CD4-positive, alpha-beta T cell (primary cell): ENCODE measurements around the gene CDH4. TPM values are rescaled to one million over a fixed set of nuclear protein-coding genes. Genes with fewer than 3 reads are reported as not detected.

Source experiments
- ATAC-seq: fragments of 200-7000 bp; cut with Tn5 transposase; one replicate; pipeline ENCODE4 v1.10.0; 2022; ENCODE audit warnings: mild to moderate bottlenecking; ENCODE audit not compliant: poor library complexity
- CTCF ChIA-PET: fragments of 350-600 bp; sonication (Branson Sonifier 250); formaldehyde crosslinking; loops from one replicate; lab custom pipeline; 2021; ENCODE audit warnings: antibody characterized with exemption, inconsistent platforms; lab: Charles Lee
- POLR2A ChIA-PET: fragments of 350-600 bp; sonication (Branson Sonifier 250); formaldehyde crosslinking; loops from one replicate; lab custom pipeline; 2021; ENCODE audit warnings: antibody characterized with exemption, inconsistent platforms; lab: Charles Lee
- DNase-seq, 14 experiments: peaks; one replicate each; pipeline ENCODE4 v3.0.0-alpha.2; 2013 to 2020; ENCODE audit warnings: mixed read lengths in 2 of 14
- H3K27ac ChIP-seq, 2 donors: one replicate each; pipeline versions ENCODE4 v1.5.1 to v1.7.0; 2013; ENCODE audit warnings: low read length in 2 of 2, low read depth in 1 of 2, mild to moderate bottlenecking in 1 of 2
- H3K27me3 ChIP-seq, 2 experiments: 1 replicate in 1 of 2; 2 replicates in 1 of 2; pipeline versions ENCODE4 v1.6.1 to v1.7.0; 2013; ENCODE audit warnings: low read length in 2 of 2, control low read depth in 1 of 2, mild to moderate bottlenecking in 1 of 2, moderate library complexity in 1 of 2; ENCODE audit not compliant: insufficient read depth in 2 of 2, control insufficient read depth in 1 of 2
- H3K36me3 ChIP-seq: one replicate; pipeline ENCODE4 v1.6.1; 2013; ENCODE audit warnings: low read length, control low read depth; ENCODE audit not compliant: insufficient read depth
- H3K4me1 ChIP-seq: one replicate; pipeline ENCODE4 v1.6.1; 2013; ENCODE audit warnings: low read length, control low read depth; ENCODE audit not compliant: insufficient read depth
- H3K4me3 ChIP-seq: one replicate; pipeline ENCODE4 v1.5.1; 2013; ENCODE audit warnings: mild to moderate bottlenecking, low read length, moderate library complexity
- H3K9me3 ChIP-seq, 2 experiments: 1 replicate in 1 of 2; 2 replicates in 1 of 2; pipeline versions ENCODE4 v1.6.1 to v1.7.0; 2013; ENCODE audit warnings: low read length in 2 of 2, mild to moderate bottlenecking in 2 of 2, control low read depth in 1 of 2, moderate library complexity in 1 of 2; ENCODE audit not compliant: control insufficient read depth in 1 of 2, insufficient read depth in 1 of 2
- H3K27ac Mint-ChIP-seq: one replicate; pipeline ENCODE4 v1.8.0; 2020; ENCODE audit warnings: mixed read lengths
- H3K27me3 Mint-ChIP-seq: one replicate; pipeline ENCODE4 v1.8.0; 2021; ENCODE audit warnings: mixed read lengths
- H3K36me3 Mint-ChIP-seq: one replicate; pipeline ENCODE4 v1.8.0; 2021; ENCODE audit warnings: low read depth, mixed read lengths
- H3K4me1 Mint-ChIP-seq: one replicate; pipeline ENCODE4 v1.8.0; 2021; ENCODE audit warnings: low read depth, mixed read lengths
- H3K4me3 Mint-ChIP-seq: one replicate; pipeline ENCODE4 v1.8.0; 2020; ENCODE audit warnings: mild to moderate bottlenecking, mixed read lengths
- H3K9me3 Mint-ChIP-seq: one replicate; pipeline ENCODE4 v1.8.0; 2020; ENCODE audit warnings: mixed read lengths
- intact Hi-C, 2 experiments: fragments of 100-400 bp; cut with DNase I in 1 of 2; cut with micrococcal nuclease in 1 of 2; formaldehyde crosslinking; loops; one replicate each; pipeline versions ENCODE4 v1.15.1 to v1.9.0; 2023 to 2025; cut with DNase I, micrococcal nuclease
- total RNA-seq, 174 experiments: library from RNA in 2 of 174; stranded (reverse) in 2 of 174; gene quantifications; one replicate each; pipeline ENCODE4 v1.2.3 and lab custom pipeline; 2021 to 2026
- TF ChIP-seq, protein P1 (sequence below): fragments of 200-600 bp; IDR thresholded peaks from one replicate; pipeline ENCODE4 v1.8.0; 2022; ENCODE audit warnings: antibody characterized with exemption, mild to moderate bottlenecking

CDH4 gene
- total RNA-seq, 2 experiments from 2014 or later = 0.11 TPM

DNA sequence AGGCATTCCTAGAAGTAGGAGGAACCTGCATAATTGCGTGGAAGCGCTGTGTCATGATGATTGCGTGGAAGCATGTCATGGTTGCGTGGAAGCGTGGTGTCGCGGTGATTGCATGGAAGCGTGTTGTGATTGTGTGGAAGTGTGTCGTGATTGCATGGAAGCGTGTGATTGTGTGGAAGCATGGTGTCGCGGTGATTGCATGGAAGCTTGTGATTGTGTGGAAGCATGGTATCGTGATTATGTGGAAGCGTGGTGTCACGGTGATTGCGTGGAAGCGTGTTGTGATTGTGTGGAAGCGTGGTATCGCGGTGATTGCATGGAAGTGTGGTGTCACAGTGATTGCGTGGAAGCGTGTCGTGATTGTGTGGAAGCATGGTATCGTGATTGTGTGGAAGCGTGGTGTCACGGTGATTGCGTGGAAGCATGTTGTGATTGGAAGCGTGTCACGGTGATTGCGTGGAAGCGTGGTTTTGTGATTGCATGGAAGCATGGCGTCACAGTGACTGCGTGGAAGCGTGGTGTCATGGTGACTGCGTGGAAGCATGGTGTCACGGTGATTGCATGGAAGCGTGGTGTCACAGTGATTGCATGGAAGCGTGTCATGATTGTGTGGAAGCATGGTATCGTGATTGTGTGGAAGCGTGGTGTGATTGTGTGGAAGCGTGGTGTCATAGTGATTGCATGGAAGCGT, 667.8 kb downstream of the CDH4 start:
- H3K27ac ChIP-seq = no peak overlapping the region
- H3K27me3 Mint-ChIP-seq = peaks cover 3% of the 10 kb centered on the region
- intact Hi-C loops = no loop called here

DNA sequence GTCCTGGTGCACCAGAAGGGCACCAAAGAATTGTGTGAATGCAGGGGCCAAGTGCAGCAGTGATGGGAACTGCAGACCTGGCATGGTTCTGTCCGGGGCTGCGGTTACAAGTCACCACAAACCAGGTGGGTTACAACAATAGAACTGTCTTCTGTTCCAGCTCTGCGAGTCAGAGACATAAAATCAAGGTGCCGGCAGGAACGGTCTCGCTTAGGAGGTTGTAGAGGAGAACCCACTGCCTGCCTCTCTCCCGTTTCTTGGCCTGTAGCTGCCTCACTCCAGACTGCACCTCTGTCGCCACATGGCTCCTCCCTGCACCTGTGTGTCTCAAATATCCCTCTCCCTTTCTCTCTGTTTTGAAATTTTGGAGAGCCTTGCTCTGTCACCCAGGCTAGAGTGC, 670.4 kb downstream of the CDH4 start:
- TF ChIP-seq, protein P1, sequence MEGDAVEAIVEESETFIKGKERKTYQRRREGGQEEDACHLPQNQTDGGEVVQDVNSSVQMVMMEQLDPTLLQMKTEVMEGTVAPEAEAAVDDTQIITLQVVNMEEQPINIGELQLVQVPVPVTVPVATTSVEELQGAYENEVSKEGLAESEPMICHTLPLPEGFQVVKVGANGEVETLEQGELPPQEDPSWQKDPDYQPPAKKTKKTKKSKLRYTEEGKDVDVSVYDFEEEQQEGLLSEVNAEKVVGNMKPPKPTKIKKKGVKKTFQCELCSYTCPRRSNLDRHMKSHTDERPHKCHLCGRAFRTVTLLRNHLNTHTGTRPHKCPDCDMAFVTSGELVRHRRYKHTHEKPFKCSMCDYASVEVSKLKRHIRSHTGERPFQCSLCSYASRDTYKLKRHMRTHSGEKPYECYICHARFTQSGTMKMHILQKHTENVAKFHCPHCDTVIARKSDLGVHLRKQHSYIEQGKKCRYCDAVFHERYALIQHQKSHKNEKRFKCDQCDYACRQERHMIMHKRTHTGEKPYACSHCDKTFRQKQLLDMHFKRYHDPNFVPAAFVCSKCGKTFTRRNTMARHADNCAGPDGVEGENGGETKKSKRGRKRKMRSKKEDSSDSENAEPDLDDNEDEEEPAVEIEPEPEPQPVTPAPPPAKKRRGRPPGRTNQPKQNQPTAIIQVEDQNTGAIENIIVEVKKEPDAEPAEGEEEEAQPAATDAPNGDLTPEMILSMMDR = no peak
- intact Hi-C loops = no loop called here
- Histone ChIP-seq H3K4me1 (no peaks in the 10 kb centered on the region), H3K36me3 (no peaks in the 10 kb centered on the region), H3K4me3 (no peak overlapping the region), H3K27ac (no peak overlapping the region), H3K27me3 (no peaks in the 10 kb centered on the region), H3K9me3 (peaks cover 0 to 27% of the 10 kb centered on the region in 2 experiments)
- Mint-ChIP-seq H3K4me1 (no peaks in the 10 kb centered on the region), H3K27ac (no peak overlapping the region), H3K9me3 (no peaks in the 10 kb centered on the region), H3K36me3 (no peaks in the 10 kb centered on the region), H3K4me3 (no peak overlapping the region), H3K27me3 (no peaks in the 10 kb centered on the region)
- POLR2A ChIA-PET = no interaction called here
- ATAC-seq (no peak), DNase-seq (no peak)
- CTCF ChIA-PET = no interaction called here

More for the DNA sequence above, 667.8 kb downstream of the CDH4 start:
- Mint-ChIP-seq H3K4me3 (no peak overlapping the region), H3K36me3 (no peaks in the 10 kb centered on the region), H3K27ac (no peak overlapping the region), H3K9me3 (no peaks in the 10 kb centered on the region), H3K4me1 (no peaks in the 10 kb centered on the region)
- Histone ChIP-seq H3K36me3 (no peaks in the 10 kb centered on the region), H3K9me3 (peaks cover 0 to 32% of the 10 kb centered on the region in 2 experiments), H3K4me3 (no peak overlapping the region), H3K27me3 (peaks cover 0 to 3% of the 10 kb centered on the region in 2 experiments), H3K4me1 (no peaks in the 10 kb centered on the region)
- POLR2A ChIA-PET = no interaction called here
- CTCF ChIA-PET = no interaction called here
- ATAC-seq = no peak
- no peak for DNase-seq
- TF ChIP-seq, protein P1 = no peak

DNA sequence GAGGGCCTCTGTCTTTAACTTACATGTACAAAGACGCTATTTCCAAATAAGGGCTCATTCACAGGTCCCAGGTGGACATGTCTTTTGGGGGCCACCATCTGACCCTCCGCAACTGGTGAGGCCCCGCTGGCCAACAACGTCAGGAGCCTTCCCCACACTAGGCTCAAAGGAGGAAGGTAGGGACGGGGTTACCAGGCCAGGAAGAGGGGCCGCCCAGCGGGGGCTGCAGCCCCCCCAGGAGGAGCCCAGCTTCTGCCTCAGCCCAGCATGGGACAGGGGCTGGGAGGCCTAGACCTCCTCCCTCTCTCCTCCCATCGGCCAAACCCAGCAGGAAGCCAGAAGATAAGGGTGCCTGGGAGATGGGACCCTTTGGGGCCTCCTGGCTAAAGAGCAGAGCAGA, 670.9 kb downstream of the CDH4 start:
- no peaks in the 10 kb centered on the region for H3K27me3 Mint-ChIP-seq
- no peak overlapping the region for H3K4me3 ChIP-seq
- no peak for DNase-seq
- no peaks in the 10 kb centered on the region for H3K4me1 ChIP-seq
- TF ChIP-seq, protein P1 = no peak
- no peak overlapping the region for H3K4me3 Mint-ChIP-seq
- H3K27ac ChIP-seq = no peak overlapping the region
- intact Hi-C loops = no loop called here
- no peaks in the 10 kb centered on the region for H3K9me3 Mint-ChIP-seq
- ChIA-PET CTCF (no interaction called here), POLR2A (no interaction called here)
- no peaks in the 10 kb centered on the region for H3K27me3 ChIP-seq
- no peaks in the 10 kb centered on the region for H3K36me3 ChIP-seq
- no peak for ATAC-seq
- H3K27ac Mint-ChIP-seq = no peak overlapping the region
- H3K36me3 Mint-ChIP-seq = no peaks in the 10 kb centered on the region
- no peaks in the 10 kb centered on the region for H3K4me1 Mint-ChIP-seq
- H3K9me3 ChIP-seq = peaks cover 0 to 32% of the 10 kb centered on the region in 2 experiments
